Measurements from ENCODE around the gene CCDC154.
"Not testable (repeated sequence)": the region's sequence is repeated elsewhere in the genome, so short reads cannot be mapped to it uniquely, and the experiment has no call there.

CCDC154 gene

GRCh38 chr16:1443980-1444729, at the start of gene CCDC154:
Gene CCDC154 (minus strand): TSS chr16:1444556. CDS start chr16:1444322, 234 bp downstream.
- no peak for DNase-seq

DNA sequence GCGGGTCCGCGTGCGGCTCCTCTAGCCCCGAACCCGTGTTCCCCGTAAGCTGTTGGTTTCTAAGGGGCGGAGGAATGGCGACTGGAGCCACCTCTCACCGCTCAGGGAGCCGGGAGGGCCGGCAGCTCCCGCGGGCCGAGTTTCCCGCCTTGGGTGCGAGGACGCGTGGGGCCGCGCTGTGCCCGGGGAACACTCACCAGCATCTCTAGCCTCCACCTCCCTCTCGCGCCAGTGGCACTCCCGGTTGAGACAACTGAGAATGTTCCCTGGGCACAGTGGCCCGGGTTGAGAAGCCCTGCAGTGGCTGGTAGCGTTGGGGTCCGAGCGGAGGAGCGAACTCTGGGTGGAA, 49.4 kb upstream of the CCDC154 start:
- DNase-seq = no peak

GRCh38 chr16:1492923-1493745, 48.8 kb upstream of the CCDC154 start, which contains the start of gene TELO2:
Gene TELO2 (plus strand): TSS chr16:1493360. CDS start chr16:1494282, 922 bp downstream.
- DNase-seq = peak; percentile 47

- no peak for DNase-seq
Observed at GRCh38 chr16:1492082-1492922, 47.9 kb upstream of the CCDC154 start.

- no peak for DNase-seq
Observed at GRCh38 chr16:1491327-1491726, 47.0 kb upstream of the CCDC154 start.

GRCh38 chr16:1489077-1489476, 44.7 kb upstream of the CCDC154 start:
- DNase-seq = no peak

GRCh38 chr16:1488619-1489018, 44.3 kb upstream of the CCDC154 start, which contains the start of gene PTX4:
Gene PTX4 (minus strand): TSS chr16:1488944. CDS start chr16:1488909, 35 bp downstream.
- no peak for DNase-seq

GRCh38 chr16:1488054-1488601, 43.8 kb upstream of the CCDC154 start:
- no peak for DNase-seq

GRCh38 chr16:1487395-1488053, 43.2 kb upstream of the CCDC154 start:
- no peak for DNase-seq

DNA sequence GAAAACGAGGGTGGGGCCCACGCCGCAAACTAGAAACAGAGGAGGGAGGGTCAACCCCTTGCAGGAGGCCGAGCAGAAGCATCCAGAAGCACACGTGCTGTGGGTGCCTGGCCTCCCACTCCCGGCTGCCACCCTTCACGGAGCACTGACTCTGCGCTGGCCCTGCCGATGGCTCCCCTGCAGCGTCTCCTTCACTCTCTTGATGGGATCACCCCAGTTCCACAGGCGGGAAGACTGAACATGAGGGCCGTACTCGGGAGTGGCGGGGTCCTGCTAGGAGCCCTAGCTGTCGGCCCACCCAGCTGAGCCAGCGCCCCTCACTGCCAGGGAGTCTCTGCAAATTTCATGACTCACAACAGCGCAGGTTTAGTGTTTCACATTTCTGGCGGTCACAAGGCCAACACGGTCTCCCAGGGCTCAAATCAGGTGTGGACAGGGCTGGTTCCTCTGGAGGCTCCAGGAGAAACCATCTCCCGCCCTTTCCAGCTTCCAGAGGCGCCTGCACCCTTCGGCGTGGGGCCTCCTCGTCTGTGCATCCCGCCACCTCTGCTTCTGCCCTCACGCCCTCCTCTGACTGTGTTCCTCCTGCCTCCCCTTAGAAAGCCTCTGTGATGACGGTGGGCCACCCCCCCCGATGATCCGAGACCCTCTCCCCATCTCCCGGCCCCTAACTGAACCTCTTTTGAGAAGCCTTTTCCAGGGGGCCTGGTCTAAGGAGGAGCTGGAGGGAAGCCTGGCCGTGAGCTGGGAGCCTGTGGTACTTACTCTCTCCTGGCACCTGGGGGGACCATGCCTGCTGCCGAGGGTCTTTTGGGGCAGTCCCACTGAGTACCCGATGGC, 42.4 kb upstream of the CCDC154 start:
- no peak for DNase-seq

GRCh38 chr16:1485847-1486496, 41.6 kb upstream of the CCDC154 start:
- no peak for DNase-seq

DNA sequence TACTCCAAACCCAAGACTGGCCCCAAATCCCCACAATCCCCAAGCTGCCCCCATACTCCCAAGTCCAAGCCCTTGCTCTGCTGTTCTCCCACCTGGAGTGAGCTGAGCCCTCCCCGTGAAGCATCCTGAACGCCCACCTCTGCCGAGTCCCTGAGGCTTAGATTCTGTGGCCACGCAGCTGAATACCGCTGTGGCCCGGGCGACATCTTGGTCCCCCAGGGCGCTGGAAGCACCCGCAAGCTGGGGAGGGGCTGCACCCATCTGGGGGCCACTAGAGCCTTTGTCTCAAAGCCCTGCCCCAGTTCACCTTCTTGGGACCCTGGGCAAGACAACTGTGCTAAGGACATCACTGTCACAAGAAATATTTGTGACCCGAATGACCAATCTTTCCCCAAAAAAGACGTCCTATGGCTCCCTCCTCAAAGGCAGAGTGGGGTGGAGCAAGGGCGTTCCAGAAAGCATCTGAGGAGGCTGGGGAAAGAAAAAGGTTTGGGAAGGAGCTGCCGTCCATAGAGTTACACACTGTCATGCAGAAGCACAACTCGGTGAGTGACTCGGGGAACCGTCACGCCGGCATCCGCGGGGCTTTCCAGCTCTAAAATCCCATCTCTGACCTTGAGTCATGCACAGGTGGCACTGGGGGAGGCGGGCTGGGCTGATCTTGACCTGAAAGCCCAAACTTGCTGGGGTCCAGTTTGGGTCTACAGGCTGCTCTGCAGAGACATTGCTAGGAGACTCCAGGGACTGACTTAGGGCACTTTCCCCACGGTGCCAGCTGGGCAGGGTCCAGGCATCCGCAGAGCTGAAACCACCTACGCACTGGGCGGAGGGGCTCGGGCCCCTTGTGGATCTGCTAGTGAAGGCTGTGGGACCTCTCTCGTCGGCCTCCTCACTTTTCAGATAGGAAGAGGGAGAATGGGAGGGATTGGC, 37.8 kb upstream of the CCDC154 start:
- DNase-seq = no peak

DNA sequence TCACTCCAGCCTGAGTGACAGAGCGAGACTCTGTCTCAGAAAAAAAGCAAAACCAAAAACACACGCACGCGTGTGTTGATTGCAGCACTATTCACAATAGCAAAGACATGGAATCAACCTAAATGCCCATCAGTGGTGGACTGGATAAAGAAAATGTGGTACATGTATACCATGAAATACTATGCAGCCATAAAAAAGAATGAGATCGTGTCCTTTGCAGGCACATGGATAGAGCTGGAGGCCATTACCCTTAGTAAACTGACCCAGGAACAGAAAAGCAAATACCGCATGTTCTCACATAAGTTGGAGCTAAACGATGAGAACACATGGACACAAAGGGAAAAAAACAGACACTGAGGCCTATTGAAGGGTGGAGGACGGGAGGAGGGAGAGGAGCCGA, 34.6 kb upstream of the CCDC154 start:
- DNase-seq = not testable (repeated sequence)

DNA sequence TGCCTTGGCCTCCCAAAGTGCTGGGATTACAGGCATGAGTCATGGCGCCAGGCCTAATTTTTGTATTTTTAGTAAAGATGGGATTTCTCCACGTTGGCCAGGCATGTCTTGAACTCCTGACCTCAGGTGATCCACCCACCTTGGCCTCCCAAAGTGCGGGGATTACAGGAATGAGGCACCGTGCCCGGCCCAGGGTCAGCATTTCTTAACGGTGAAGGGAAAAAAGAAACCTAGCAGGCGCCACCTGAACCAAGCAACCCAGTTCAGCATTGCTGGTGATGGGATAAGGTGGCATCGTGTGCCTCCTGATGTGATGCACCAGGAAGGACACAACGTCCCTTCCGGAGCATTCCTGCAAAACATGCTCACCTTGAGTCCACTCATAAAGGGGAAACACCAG, 32.7 kb upstream of the CCDC154 start:
- no peak for DNase-seq

GRCh38 chr16:1475552-1476114, 31.3 kb upstream of the CCDC154 start:
- DNase-seq = no peak

DNA sequence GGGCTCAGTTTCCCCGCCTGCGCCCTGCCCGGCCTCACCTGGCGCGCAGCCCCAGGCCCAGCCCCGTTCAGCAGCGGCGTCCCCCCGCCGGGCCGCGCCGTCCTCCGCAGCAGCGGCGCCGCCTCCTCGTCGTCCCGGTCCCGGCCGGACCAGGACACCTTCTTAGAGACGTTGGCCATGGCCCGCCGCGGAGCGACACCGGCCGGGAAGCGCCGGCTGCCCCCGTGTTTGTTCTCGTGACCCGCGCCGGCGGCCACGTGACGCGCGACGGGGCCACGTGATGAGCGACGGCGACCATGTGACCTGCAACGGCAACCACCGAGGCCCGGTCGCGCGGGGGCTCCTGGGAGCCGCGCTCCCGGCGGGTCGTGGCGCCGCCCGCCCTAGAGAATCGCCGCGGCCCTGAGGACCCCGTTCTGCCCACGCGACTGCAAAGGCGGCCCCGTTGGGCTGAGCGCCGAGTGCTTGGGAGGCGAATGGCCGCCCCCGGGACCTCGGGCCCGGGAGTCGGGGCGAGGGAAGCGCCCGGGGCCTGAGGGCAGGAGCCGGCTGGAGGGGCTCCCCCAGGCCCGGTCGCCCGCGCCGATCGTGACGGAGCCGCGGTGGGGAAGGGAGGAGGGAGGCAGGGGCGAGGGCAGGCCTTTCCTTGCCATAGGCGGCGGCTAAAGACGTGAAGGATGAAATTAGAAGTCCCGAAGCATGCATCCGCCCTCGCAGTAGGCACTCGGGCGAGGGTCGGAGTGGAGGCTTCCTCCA, 30.6 kb upstream of the CCDC154 start, which contains the start of gene CLCN7:
TSS of gene CLCN7 (minus strand) at position 233 of the 756 bp plus-strand sequence. CDS start at position 179, 54 bp downstream.
- peak; percentile 48 for DNase-seq

- no peak for DNase-seq
Observed at GRCh38 chr16:1474082-1474795, 29.9 kb upstream of the CCDC154 start.

DNA sequence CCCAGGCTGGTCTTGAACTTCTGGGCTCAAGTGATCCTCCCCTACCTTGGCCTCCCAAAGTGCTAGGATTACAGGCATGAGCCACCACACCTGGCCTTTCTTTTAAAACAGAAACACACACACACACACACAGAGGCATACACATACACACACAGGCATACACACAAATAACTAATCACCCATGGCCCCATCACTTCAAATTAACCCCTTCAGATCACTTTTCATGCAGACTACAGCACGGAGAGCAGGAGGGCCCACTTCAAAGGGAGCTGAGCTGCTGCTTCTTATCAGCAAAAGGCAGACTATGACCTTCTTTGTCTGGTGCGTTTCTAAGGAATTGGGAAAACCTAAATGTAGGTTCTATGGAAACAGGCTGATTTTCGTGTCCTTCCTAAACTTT, 28.6 kb upstream of the CCDC154 start:
- no peak for DNase-seq
